ENCODE measurements around the gene SRSF7.

The SRSF7 gene

GRCh38 chr2:38742797-38743559 is 8.2 kb downstream of the SRSF7 start:
- H3K9me3 ChIP-seq (ENCODE audit: control insufficient read depth, insufficient read depth, low read depth, low read length): no peaks in the 10 kb centered on the region
- H3K4me1 ChIP-seq (ENCODE audit: control insufficient read depth, insufficient read depth, low read length): no peaks in the 10 kb centered on the region
- peaks cover 67 to 76% of the 10 kb centered on the region in 2 experiments for H3K36me3 ChIP-seq (ENCODE audit: control insufficient read depth in 2 of 2, insufficient read depth in 1 of 2, low read length in 2 of 2)
- POLR2A ChIA-PET: interaction anchor here (0.7 to 4.9 kb wide), 3 partner anchors 8 to 637 kb away, joined by 3 to 52 read pairs (median 3); partner anchors contain the start of gene SRSF7
- no peak overlapping the region for H3K4me3 ChIP-seq (ENCODE audit: low read depth, low read length)
- no peak for TF ChIP-seq MEIS1 (CRISPR knock-in tag; IDR thresholded peaks at IDR 0.05; ENCODE audit: borderline replicate concordance)
- CTCF ChIA-PET: interaction anchor here (0.6 to 1.5 kb wide), 5 partner anchors 9 to 578 kb away, joined by 3 to 8 read pairs (median 3); no protein-coding TSS in a partner anchor
- no peak overlapping the region for H3K27ac ChIP-seq (ENCODE audit: extremely low read depth, low read depth, low read length)

GRCh38 chr2:38740851-38741731 is 10.1 kb downstream of the SRSF7 start:
- Histone ChIP-seq H3K36me3 (ENCODE audit: control insufficient read depth in 2 of 2, insufficient read depth in 1 of 2, low read length in 2 of 2) (peaks cover 56 to 65% of the 10 kb centered on the region in 2 experiments), H3K4me1 (ENCODE audit: control insufficient read depth, insufficient read depth, low read length) (no peaks in the 10 kb centered on the region), H3K9me3 (ENCODE audit: control insufficient read depth, insufficient read depth, low read depth, low read length) (no peaks in the 10 kb centered on the region), H3K4me3 (ENCODE audit: low read depth, low read length) (no peak overlapping the region), H3K27ac (ENCODE audit: extremely low read depth, low read depth, low read length) (peak overlapping the region; percentile 10; the same call in 1 of the 2 replicates)
- ChIA-PET POLR2A (interaction anchor here (0.7 to 4.9 kb wide), 3 partner anchors 10 to 143 kb away, joined by 3 to 52 read pairs (median 3); partner anchors contain the start of gene SRSF7), CTCF (interaction anchor here (0.6 to 1.8 kb wide), 16 partner anchors 16 to 468 kb away, joined by 3 to 5 read pairs (median 4); partner anchors contain the start of gene ARHGEF33)
- TF ChIP-seq ZNF2 (tag by site-specific recombination; IDR thresholded peaks at IDR 0.05) (no peak), ZNF140 (tag by site-specific recombination; IDR thresholded peaks at IDR 0.05) (no peak), ZNF792 (tag by site-specific recombination; IDR thresholded peaks at IDR 0.05) (no peak), SP2 (tag by site-specific recombination; IDR thresholded peaks at IDR 0.05) (no peak), ZNF510 (tag by site-specific recombination; IDR thresholded peaks at IDR 0.05; ENCODE audit: insufficient replicate concordance) (no peak), ZNF16 (tag by site-specific recombination; IDR thresholded peaks at IDR 0.05; ENCODE audit: low read depth) (no peak), ZFHX2 (tag by site-specific recombination; conservative IDR thresholded peaks at IDR 0.05) (no peak), ZNF394 (tag by site-specific recombination; IDR thresholded peaks at IDR 0.05; ENCODE audit: borderline replicate concordance) (0 out of 2 replicates have a peak, but pooled peaks have one; percentile 17), ZNF626 (tag by site-specific recombination; IDR thresholded peaks at IDR 0.05) (no peak), ZNF223 (tag by site-specific recombination; IDR thresholded peaks at IDR 0.05) (no peak), ZNF654 (tag by site-specific recombination; IDR thresholded peaks at IDR 0.05; ENCODE audit: low read depth) (peak; percentile 55), ZNF791 (tag by site-specific recombination; IDR thresholded peaks at IDR 0.05) (no peak), GLIS1 (tag by site-specific recombination; IDR thresholded peaks at IDR 0.05) (no peak), ZNF350 (tag by site-specific recombination; IDR thresholded peaks at IDR 0.05) (no peak), TCF7L2 (IDR thresholded peaks at IDR 0.05; ENCODE audit: borderline replicate concordance, low read depth, low read length) (no peak), ZNF600 (tag by site-specific recombination; IDR thresholded peaks at IDR 0.05) (no peak), ZNF362 (tag by site-specific recombination; IDR thresholded peaks at IDR 0.05) (peak; percentile 93), ZNF23 (tag by site-specific recombination; IDR thresholded peaks at IDR 0.05; ENCODE audit: borderline replicate concordance) (no peak), ZNF561 (tag by site-specific recombination; IDR thresholded peaks at IDR 0.05; ENCODE audit: borderline replicate concordance) (no peak)
- TF ChIP-seq, protein P1, sequence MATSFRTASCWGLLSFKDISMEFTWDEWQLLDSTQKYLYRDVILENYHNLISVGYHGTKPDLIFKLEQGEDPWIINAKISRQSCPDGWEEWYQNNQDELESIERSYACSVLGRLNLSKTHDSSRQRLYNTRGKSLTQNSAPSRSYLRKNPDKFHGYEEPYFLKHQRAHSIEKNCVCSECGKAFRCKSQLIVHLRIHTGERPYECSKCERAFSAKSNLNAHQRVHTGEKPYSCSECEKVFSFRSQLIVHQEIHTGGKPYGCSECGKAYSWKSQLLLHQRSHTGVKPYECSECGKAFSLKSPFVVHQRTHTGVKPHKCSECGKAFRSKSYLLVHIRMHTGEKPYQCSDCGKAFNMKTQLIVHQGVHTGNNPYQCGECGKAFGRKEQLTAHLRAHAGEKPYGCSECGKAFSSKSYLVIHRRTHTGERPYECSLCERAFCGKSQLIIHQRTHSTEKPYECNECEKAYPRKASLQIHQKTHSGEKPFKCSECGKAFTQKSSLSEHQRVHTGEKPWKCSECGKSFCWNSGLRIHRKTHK (tag by site-specific recombination; IDR thresholded peaks at IDR 0.05): no peak
- TF ChIP-seq, protein P2, sequence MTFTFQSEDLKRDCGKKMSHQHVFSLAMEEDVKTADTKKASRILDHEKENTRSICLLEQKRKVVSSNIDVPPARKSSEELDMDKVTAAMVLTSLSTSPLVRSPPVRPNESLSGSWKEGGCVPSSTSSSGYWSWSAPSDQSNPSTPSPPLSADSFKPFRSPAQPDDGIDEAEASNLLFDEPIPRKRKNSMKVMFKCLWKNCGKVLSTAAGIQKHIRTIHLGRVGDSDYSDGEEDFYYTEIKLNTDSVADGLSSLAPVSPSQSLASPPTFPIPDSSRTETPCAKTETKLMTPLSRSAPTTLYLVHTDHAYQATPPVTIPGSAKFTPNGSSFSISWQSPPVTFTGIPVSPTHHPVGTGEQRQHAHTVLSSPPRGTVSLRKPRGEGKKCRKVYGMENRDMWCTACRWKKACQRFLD (tag by site-specific recombination; IDR thresholded peaks at IDR 0.05): no peak
- TF ChIP-seq, protein P3, sequence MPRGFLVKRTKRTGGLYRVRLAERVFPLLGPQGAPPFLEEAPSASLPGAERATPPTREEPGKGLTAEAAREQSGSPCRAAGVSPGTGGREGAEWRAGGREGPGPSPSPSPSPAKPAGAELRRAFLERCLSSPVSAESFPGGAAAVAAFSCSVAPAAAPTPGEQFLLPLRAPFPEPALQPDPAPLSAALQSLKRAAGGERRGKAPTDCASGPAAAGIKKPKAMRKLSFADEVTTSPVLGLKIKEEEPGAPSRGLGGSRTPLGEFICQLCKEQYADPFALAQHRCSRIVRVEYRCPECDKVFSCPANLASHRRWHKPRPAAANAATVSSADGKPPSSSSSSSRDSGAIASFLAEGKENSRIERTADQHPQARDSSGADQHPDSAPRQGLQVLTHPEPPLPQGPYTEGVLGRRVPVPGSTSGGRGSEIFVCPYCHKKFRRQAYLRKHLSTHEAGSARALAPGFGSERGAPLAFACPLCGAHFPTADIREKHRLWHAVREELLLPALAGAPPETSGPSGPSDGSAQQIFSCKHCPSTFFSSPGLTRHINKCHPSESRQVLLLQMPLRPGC (tag by site-specific recombination; IDR thresholded peaks at IDR 0.05): no peak
- TF ChIP-seq, protein P4, sequence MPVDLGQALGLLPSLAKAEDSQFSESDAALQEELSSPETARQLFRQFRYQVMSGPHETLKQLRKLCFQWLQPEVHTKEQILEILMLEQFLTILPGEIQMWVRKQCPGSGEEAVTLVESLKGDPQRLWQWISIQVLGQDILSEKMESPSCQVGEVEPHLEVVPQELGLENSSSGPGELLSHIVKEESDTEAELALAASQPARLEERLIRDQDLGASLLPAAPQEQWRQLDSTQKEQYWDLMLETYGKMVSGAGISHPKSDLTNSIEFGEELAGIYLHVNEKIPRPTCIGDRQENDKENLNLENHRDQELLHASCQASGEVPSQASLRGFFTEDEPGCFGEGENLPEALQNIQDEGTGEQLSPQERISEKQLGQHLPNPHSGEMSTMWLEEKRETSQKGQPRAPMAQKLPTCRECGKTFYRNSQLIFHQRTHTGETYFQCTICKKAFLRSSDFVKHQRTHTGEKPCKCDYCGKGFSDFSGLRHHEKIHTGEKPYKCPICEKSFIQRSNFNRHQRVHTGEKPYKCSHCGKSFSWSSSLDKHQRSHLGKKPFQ (tag by site-specific recombination; IDR thresholded peaks at IDR 0.05): no peak

All from HEK293 (cell line).